Left lung (tissue), 10 donors: ENCODE data around the gene TARBP1. TPM values are rescaled to one million over a fixed set of nuclear protein-coding genes. Genes with fewer than 3 reads are reported as not detected.

Experiments used
- ATAC-seq: fragments of 200-7000 bp; cut with Tn5 transposase; one replicate; pipeline ENCODE4 v1.9.1; 2020; ENCODE audit warnings: moderate library complexity
- DNase-seq, 4 donors: peaks; one replicate each; pipeline ENCODE4 v3.0.0-alpha.2; 2013 to 2020
- H3K27ac ChIP-seq, 2 donors: fragments of 200-600 bp; sonication (generic) in 1 of 2; one replicate each; pipeline versions ENCODE4 v1.5.0 to v1.8.0; 2020 to 2021
- H3K27me3 ChIP-seq, 2 donors: fragments of 200-600 bp; sonication (generic) in 1 of 2; one replicate each; pipeline versions ENCODE4 v1.5.0 to v1.8.0; 2020 to 2021
- H3K36me3 ChIP-seq, 2 donors: fragments of 200-600 bp; sonication (generic) in 1 of 2; one replicate each; pipeline versions ENCODE4 v1.5.0 to v1.8.0; 2020 to 2021
- H3K4me1 ChIP-seq, 2 donors: fragments of 200-600 bp; one replicate each; pipeline ENCODE4 v1.8.0; 2021
- H3K4me3 ChIP-seq, 2 donors: fragments of 200-600 bp; sonication (generic) in 1 of 2; one replicate each; pipeline versions ENCODE4 v1.5.0 to v1.8.0; 2020 to 2021; ENCODE audit warnings: mild to moderate bottlenecking in 1 of 2
- H3K9me3 ChIP-seq, 2 donors: fragments of 200-600 bp; sonication (generic) in 1 of 2; one replicate each; pipeline versions ENCODE4 v1.5.0 to v1.8.0; 2020 to 2021
- CTCF ChIP-seq, 2 donors: fragments of 200-600 bp; sonication (generic) in 1 of 2; IDR thresholded peaks; one replicate each; pipeline versions ENCODE4 v1.5.0 to v1.8.0; 2021; ENCODE audit warnings: antibody characterized with exemption in 2 of 2
- intact Hi-C, 2 donors: fragments of 100-400 bp; cut with DNase I; formaldehyde crosslinking; loops; one replicate each; pipeline versions ENCODE4 v1.11.2 to v1.14.2; 2022
- polyA plus RNA-seq, 6 donors: library from polyadenylated mRNA; unstranded; fragments of 120-200 nt; gene quantifications; one replicate each; pipeline ENCODE4 v1.2.1, GENCODE V29; 2013; ENCODE audit not compliant: insufficient read length in 6 of 6
- total RNA-seq, 2 donors: library from RNA; stranded (reverse); fragmentation: NEBNext Ultra II Directional; extraction: Animal tissue kit (Norgen Biotek cat#: 25700); gene quantifications; one replicate each; pipeline ENCODE4 v1.2.1, GENCODE V29; 2021
- donor health status: DM: no; HTN: yes; CAD: no.
- donor health status: DM: no; HTN: no; CAD: no.

Gene TARBP1
- total and polyA plus RNA-seq, 8 donors = 20.9 to 113 (median 97.3) TPM

- intact Hi-C loops = no loop called here
- ATAC-seq (no peak), DNase-seq (no peak)
- no peak for TF ChIP-seq CTCF (IDR thresholded peaks at IDR 0.05)
- no peaks in the 10 kb centered on the region for H3K9me3 ChIP-seq
- peaks cover 0 to 54% of the 10 kb centered on the region in 2 donors for H3K36me3 ChIP-seq
- H3K27ac ChIP-seq = no peak overlapping the region
- H3K4me3 ChIP-seq = no peak overlapping the region
- H3K4me1 ChIP-seq = no peaks in the 10 kb centered on the region
- no peaks in the 10 kb centered on the region for H3K27me3 ChIP-seq
Observed at GRCh38 chr1:234413485-234413884, 65.5 kb downstream of the TARBP1 start.

GRCh38 chr1:234412830-234413229, 66.1 kb downstream of the TARBP1 start:
- no peaks in the 10 kb centered on the region for H3K27me3 ChIP-seq
- intact Hi-C loops = no loop called here
- no peaks in the 10 kb centered on the region for H3K9me3 ChIP-seq
- H3K4me1 ChIP-seq = no peaks in the 10 kb centered on the region
- no peak for TF ChIP-seq CTCF (IDR thresholded peaks at IDR 0.05)
- peaks cover 0 to 51% of the 10 kb centered on the region in 2 donors for H3K36me3 ChIP-seq
- no peak overlapping the region for H3K27ac ChIP-seq
- no peak overlapping the region for H3K4me3 ChIP-seq
- no peak for ATAC-seq
- DNase-seq = no peak

GRCh38 chr1:234409328-234409727, 69.7 kb downstream of the TARBP1 start:
- TF ChIP-seq CTCF (IDR thresholded peaks at IDR 0.05) = no peak

GRCh38 chr1:234408757-234409156, 70.2 kb downstream of the TARBP1 start:
- ATAC-seq (no peak), DNase-seq (no peak)
- intact Hi-C loops = no loop called here
- no peak for TF ChIP-seq CTCF (IDR thresholded peaks at IDR 0.05)
- Histone ChIP-seq H3K27ac (no peak overlapping the region), H3K4me1 (no peaks in the 10 kb centered on the region), H3K27me3 (no peaks in the 10 kb centered on the region), H3K4me3 (no peak overlapping the region), H3K9me3 (no peaks in the 10 kb centered on the region), H3K36me3 (peaks cover 0 to 32% of the 10 kb centered on the region in 2 donors)

More at GRCh38 chr1:234409328-234409727, 69.7 kb downstream of the TARBP1 start:
- DNase-seq = peak in 1 of 4 donors; percentile 1
- ATAC-seq = no peak
- Histone ChIP-seq H3K4me1 (no peaks in the 10 kb centered on the region), H3K36me3 (peaks cover 0 to 35% of the 10 kb centered on the region in 2 donors), H3K27ac (no peak overlapping the region), H3K27me3 (no peaks in the 10 kb centered on the region), H3K4me3 (no peak overlapping the region), H3K9me3 (no peaks in the 10 kb centered on the region)
- intact Hi-C loops = no loop called here

GRCh38 chr1:234406871-234407270, 72.1 kb downstream of the TARBP1 start:
- TF ChIP-seq CTCF (IDR thresholded peaks at IDR 0.05) = no peak
- Histone ChIP-seq H3K27me3 (no peaks in the 10 kb centered on the region), H3K36me3 (peaks cover 0 to 14% of the 10 kb centered on the region in 2 donors), H3K9me3 (no peaks in the 10 kb centered on the region), H3K4me3 (no peak overlapping the region), H3K4me1 (no peaks in the 10 kb centered on the region), H3K27ac (no peak overlapping the region)
- no peak for DNase-seq
- ATAC-seq = no peak
- intact Hi-C loops = no loop called here
